Measurements from ENCODE around the gene KIAA1614. TPM values are rescaled to one million over a fixed set of nuclear protein-coding genes. Genes with fewer than 3 reads are reported as not detected.

KIAA1614 gene
- polyA plus RNA-seq, 1 donor: 12.3 TPM

GRCh38 chr1:180907313-180908055 lies 5.2 kb upstream of the KIAA1614 start:
- no peak for DNase-seq (ENCODE audit: low read depth)

- DNase-seq (ENCODE audit: low read depth): no peak
Observed at GRCh38 chr1:180908074-180908765, 4.5 kb upstream of the KIAA1614 start.

DNA sequence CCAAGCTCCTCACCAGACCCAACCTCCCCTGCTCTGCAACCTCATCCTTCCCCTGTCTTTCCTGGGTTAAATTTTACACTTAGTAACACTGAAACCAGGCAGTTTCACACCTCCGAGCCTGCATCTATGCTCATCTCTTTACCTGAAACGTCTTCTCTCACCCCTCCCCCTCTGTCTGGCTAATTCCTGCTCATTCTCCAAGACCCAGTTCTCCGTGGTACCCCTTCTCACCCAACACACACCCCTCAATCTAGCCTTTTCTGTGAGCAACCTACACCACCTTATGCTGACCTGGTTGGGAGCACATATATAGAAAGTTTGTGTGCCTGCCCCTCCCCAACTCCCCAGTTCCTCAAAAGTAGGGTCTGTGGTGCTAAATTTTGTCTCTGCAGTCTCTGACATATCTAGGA lies 3.7 kb upstream of the KIAA1614 start:
- DNase-seq (ENCODE audit: low read depth): no peak

- DNase-seq (ENCODE audit: low read depth): no peak
Observed at GRCh38 chr1:180909462-180909976, 3.2 kb upstream of the KIAA1614 start.

DNA sequence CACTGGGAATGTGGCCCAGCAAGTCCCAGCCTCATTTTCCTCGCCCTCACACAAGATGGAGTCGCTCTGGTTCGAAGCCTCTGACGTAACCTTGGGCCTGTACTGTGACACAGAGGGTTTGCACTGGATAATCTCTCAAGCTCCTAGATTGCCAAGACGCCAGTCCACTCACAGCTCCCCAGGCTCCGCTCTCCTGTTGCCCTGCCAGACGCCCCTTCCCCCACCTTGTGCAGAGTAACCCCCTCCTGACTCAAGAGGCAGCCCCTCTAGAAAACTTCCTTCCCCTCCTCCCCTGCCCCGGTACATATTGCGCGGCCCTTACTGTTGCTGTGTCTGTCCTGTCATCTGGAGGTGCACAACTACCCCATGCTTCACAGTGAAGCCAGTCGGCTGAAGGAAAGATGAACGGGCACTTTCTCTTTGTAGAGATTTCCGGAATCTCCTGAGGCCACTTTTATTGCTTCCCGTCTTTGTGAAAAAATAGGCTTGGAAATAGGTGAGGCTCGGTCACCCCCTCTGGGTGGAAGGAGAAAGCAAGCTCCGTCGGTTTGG lies 981 bp upstream of the KIAA1614 start:
- no peak for DNase-seq (ENCODE audit: low read depth)

GRCh38 chr1:180912211-180912800 lies 391 bp upstream of the KIAA1614 start:
- no peak for DNase-seq (ENCODE audit: low read depth)

- DNase-seq (ENCODE audit: low read depth): no peak
Observed at GRCh38 chr1:180915426-180915965, 2.8 kb downstream of the KIAA1614 start.

DNA sequence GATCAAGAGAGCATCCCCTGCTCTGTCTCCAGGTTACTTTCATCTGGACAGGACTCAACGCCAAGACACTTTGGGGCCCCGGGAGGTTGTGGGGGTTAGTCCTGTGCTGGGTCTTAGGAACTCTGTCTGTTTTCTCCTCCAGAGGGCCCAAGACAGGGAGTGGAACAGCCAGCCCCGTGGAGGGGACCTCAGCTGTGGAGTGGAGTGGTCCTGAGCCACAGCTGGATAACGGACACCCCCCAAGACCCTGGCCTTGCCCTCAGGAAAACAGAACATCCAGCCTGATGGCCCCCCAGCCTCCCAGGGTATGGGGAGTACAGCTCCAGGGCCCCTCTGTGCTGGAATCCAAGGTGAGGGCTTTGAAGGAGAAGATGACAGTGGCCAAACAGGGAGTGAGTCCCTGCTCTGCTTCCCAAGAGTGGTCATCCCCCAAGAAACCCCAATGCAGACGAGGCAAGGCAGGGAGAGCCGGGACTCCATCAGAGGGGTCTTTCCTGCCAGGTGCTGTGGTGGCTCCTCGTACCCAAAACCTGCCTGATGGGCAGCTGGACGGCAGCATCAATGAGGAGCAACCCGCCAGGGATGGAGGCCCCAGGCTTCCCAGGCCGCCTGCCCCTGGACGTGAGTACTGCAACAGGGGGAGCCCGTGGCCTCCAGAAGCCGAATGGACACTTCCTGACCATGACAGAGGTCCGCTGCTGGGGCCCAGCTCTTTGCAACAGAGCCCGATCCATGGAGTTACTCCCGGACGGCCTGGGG lies 3.5 kb downstream of the KIAA1614 start:
- DNase-seq (ENCODE audit: low read depth): no peak

DNA sequence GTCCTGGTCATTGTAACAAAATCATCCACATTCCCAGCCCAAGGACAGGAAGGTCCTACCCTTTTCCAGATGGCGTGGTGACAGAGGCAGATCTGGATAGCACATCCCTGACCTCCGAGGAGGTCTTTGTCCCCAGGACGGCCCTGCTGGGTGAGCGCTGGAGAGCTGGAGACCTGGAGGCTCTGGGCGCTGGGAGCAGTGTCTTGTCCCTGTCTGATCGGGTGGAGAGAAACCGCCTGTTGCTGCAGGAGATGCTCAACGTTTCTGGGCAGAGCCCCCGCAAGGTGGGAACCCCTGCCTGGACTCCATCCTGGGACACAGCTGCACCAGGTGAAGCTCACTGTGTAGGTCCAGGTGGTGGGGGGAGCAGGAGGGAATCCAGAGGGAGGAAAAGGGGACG lies 4.1 kb downstream of the KIAA1614 start:
- no peak for DNase-seq (ENCODE audit: low read depth)

DNA sequence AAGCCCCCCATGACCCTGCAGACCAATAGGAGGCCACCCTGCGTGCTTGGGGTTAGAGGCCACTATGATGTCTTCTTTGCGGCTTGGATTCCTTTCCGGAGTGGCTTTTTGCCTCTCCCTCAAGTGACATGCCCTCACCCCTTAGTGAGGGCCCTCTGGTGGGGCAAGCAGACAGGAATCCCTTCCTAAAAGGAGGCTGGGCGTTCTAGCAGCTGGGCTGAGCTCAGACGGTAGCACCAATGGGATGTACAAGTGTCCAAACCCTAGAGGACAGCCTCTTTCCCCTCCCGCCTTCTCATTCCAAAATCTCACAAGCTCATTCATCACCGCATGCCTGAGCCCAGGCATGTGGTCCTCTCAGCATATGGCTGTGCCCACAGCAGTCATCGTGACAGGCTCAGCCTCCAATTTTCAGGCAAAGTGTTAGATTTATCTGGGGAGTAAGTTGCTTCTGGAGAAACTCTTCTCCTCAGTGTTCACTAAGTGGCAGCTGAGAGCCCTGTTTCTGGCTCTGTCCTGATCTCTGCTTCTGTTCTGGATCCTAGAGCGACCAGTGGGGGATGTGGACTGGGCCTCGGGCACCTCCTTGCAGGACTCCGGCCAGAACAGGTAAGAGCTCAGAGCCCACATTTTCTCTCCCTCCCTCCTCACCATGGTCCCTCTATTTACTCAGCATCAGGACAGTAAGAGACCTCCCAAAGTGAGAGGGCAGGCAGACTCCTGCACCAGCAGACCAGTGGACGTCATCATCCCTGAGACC lies 4.8 kb downstream of the KIAA1614 start:
- no peak for DNase-seq (ENCODE audit: low read depth)

- no peak for DNase-seq (ENCODE audit: low read depth)
Observed at GRCh38 chr1:180918519-180918918, 5.8 kb downstream of the KIAA1614 start.

- DNase-seq (ENCODE audit: low read depth): no peak
Observed at GRCh38 chr1:180919183-180919700, 6.5 kb downstream of the KIAA1614 start.

- DNase-seq (ENCODE audit: low read depth): no peak
Observed at GRCh38 chr1:180920193-180920592, 7.5 kb downstream of the KIAA1614 start.

GRCh38 chr1:180920702-180921101 lies 8.0 kb downstream of the KIAA1614 start:
- no peak for DNase-seq (ENCODE audit: low read depth)

DNA sequence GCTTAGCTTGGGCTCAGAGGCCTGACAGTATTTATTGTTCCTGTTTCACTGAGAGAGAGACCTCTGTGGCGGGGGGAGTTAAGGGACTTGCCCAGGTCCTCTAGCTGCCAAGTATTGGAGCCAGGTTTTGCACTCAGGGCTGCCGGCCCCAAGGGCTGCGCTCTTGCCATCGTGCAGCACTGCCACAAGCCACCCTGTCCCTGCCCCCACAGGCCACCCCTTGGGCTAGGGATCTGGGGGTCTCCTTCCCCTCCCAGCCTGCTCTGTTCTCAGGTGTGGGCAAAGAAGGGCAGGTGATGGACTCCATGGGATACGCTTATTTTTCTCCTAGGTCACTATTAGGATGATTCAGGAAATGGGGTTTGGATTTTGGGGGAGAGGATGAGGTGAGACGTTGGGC lies 8.7 kb downstream of the KIAA1614 start:
- DNase-seq (ENCODE audit: low read depth): no peak

GRCh38 chr1:180921891-180922630 lies 9.4 kb downstream of the KIAA1614 start:
- DNase-seq (ENCODE audit: low read depth): no peak

DNA sequence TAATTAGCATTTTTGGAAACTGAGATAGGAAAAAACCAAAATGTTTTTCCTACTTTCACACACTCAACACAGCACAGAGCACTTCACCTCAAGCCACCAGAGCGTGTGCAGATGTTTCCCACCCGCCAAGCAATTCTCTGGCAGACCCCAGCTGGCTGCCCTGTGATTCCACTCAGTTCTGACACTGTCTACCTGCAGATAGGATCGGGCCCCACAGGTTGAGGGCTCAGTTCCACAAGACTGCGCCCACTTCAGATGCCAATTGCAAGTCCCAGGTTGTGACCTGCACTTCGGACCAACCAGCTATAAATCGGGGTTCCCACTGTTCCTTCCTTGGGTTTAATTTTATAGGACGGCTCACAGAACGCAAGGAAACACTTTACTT lies 9.9 kb downstream of the KIAA1614 start:
- DNase-seq (ENCODE audit: low read depth): no peak

DNA sequence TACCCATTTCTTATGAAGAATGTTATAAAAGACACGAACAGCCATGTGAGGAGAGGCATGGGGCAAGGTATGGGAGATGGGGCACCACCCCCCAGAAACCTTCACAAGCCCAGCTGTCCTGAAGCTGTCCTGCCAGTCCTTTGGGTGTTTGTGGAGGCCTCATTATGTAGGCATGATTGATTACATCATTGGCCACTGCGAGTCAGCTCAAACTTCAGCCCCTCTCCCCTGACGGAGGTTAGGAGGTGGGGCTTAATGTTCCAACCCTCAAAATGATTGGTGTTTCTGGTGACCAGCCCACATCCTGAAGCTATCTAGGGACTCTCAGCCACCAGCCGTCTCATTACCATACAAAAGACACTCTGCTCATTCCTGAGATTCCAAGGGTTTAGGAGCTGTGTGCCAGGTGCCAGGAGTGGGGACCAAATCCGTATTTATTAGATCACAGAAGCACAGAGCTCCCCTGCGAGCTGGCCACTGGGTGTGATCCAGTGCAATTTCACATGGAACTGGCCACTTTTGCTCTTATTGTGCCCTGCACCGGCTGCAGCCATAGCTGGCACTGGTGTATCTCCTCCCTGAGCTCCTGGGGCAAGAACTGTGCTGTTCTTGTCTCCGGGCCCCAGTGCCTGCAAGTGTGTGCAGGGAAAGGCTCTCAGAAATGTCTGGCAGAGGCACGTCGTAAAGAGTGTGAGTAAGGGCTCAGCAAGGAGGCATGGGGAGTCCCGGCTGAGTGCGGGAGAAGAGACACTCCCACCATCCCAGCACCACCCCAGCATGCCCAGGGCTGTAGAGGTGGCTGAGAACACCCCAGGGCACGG lies 10.5 kb downstream of the KIAA1614 start:
- DNase-seq (ENCODE audit: low read depth): no peak

DNA sequence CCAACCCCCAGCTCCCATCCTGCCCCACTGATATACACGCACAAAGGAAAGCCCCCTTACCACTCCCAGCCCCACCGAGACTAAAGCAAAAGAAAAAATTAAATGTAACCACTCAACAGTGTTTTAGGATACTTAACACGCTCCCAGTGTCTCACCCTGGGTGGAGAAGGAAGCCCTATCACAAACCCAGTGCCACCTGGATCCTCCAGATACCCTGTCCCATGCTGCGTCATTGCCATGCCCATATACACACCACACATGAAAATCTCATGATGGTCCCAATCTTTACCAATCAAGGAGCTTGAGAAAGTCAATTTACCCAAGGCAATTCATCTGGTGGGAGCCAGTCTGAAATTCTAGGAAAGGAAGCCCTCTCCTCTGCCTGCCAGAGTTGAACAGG lies 11.2 kb downstream of the KIAA1614 start:
- no peak for DNase-seq (ENCODE audit: low read depth)
